ENCODE measurements around the gene RNF8. TPM values are rescaled to one million over a fixed set of nuclear protein-coding genes. Genes with fewer than 3 reads are reported as not detected.

The RNF8 gene
- total RNA-seq, 2 experiments from 2014 or later = 4.9 to 5.9 TPM

DNA sequence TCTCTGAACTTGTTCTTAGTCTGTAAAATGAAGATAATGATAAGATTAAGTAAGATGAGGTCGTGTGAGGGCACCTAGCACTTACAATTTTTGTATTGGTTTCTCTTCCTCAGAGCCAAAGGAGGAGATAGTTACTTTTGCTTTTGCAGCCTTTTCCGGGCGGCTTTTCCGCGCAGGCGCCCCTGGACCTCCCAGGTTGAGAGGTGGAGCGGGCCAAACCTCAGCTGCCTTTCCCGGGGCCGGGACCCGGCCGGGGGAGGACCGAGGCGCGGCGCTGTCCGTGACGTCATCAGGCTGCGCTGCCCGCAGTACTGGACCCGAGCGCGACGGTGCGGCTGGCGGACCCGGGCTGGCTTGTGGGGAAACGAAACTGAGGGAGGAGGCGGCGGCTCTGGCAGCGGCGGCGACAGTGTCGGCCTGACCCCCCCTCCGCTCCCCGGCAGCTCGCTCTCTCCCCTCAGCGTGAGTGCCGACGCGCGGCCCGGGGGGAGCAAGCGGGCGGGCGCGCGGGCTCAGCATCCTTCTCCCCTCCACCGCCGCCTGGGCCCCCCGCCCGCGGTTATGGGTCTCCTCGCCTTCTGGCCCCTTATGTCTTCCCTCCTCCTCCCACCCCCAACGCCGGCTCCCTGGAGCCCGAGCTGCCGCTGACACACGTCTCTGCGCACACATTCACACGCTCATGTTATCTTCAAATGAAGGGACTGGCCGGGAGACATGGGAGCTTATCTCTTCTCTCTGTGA is 79.3 kb downstream of the RNF8 start, which contains the start of gene CMTR1:
TSS of gene CMTR1 (plus strand) at position 306 of the 741 bp plus-strand sequence. CDS start 2,409 bp downstream, outside the sequence.
- H3K4me3 ChIP-seq (ENCODE audit: low read length) = peak within 1 kb of the TSS; percentile 98
- ChIA-PET POLR2A (interaction anchor here (0.6 to 2.0 kb wide), 18 partner anchors 9 to 1207 kb away, joined by 3 to 15 read pairs (median 4); partner anchors contain the start of genes BTBD9, CCDC167, PPIL1 and TBC1D22B), CTCF (interaction anchor here (1.0 to 1.4 kb wide), 4 partner anchors 9 to 133 kb away, joined by 3 to 4 read pairs (median 3); no protein-coding TSS in a partner anchor)
- peak; percentile 89 for ATAC-seq (ENCODE audit: poor library complexity)
- H3K9me3 ChIP-seq (ENCODE audit: control insufficient read depth in 1 of 2, insufficient read depth in 1 of 2, low read length in 2 of 2) = no peaks in the 10 kb centered on the region
- peak; percentile 91 to 99 (median 96) for DNase-seq
- Mint-ChIP-seq H3K27ac (peak within 1 kb of the TSS; percentile 95), H3K4me3 (peak within 1 kb of the TSS; percentile 95), H3K27me3 (peaks cover 6% of the 10 kb centered on the region), H3K4me1 (ENCODE audit: low read depth) (peaks cover 45% of the 10 kb centered on the region), H3K9me3 (no peaks in the 10 kb centered on the region), H3K36me3 (ENCODE audit: low read depth) (peaks cover 49% of the 10 kb centered on the region)
- H3K4me1 ChIP-seq (ENCODE audit: insufficient read depth, low read length) = peaks cover 29% of the 10 kb centered on the region
- intact Hi-C loops (cut with DNase I, micrococcal nuclease) = loop anchor here (1.0 to 5.0 kb wide), 6 partner anchors 64 to 1674 kb away; partner anchors contain the start of genes CCDC167 (in 1 of the 2), GLO1 (in 1 of the 2) and ZFAND3 (in 1 of the 2)
- peak within 1 kb of the TSS; percentile 91 for H3K27ac ChIP-seq (ENCODE audit: low read depth in 1 of 2, low read length in 2 of 2)
- TF ChIP-seq, protein P1, sequence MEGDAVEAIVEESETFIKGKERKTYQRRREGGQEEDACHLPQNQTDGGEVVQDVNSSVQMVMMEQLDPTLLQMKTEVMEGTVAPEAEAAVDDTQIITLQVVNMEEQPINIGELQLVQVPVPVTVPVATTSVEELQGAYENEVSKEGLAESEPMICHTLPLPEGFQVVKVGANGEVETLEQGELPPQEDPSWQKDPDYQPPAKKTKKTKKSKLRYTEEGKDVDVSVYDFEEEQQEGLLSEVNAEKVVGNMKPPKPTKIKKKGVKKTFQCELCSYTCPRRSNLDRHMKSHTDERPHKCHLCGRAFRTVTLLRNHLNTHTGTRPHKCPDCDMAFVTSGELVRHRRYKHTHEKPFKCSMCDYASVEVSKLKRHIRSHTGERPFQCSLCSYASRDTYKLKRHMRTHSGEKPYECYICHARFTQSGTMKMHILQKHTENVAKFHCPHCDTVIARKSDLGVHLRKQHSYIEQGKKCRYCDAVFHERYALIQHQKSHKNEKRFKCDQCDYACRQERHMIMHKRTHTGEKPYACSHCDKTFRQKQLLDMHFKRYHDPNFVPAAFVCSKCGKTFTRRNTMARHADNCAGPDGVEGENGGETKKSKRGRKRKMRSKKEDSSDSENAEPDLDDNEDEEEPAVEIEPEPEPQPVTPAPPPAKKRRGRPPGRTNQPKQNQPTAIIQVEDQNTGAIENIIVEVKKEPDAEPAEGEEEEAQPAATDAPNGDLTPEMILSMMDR (IDR thresholded peaks at IDR 0.05) = no peak
- H3K27me3 ChIP-seq (ENCODE audit: control insufficient read depth in 1 of 2, insufficient read depth in 2 of 2, low read length in 2 of 2) = no peaks in the 10 kb centered on the region
- H3K36me3 ChIP-seq (ENCODE audit: insufficient read depth, low read length) = peaks cover 26% of the 10 kb centered on the region

DNA sequence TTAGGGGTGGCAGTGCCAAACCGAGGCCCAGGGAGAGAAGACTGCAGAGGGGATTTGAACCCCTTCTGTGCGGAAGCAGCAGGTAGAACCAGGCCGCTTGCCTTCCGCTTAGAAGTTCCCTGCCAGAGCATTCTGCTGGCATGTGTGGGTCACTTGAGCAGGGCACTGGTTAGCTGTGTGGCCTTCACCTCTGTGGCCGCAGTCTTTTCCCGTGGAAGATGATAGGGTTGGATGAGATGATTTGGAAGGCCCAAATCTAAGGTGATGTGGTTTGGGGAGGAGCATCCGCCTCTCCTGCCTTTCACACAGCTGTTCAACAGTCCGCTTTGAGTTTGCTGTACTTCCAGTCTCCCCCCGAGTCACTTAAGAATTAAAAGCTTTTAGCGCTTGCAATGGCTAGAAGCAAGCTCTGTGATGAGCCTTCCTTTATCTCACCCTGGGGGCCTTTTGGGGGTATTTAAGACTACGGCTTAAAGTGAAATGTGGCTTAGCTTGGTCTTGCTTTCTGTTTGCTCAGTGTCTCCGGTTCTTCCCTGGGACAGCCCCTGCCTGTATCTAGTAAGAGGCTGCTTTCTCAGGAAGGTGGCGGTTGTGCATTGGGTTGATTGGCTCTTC is 80.0 kb downstream of the RNF8 start:
- ATAC-seq (ENCODE audit: poor library complexity) (peak; percentile 18), DNase-seq (peak in 12 of 14 experiments; percentile 5 to 62 (median 16))
- no peaks in the 10 kb centered on the region for H3K9me3 Mint-ChIP-seq
- H3K4me3 ChIP-seq (ENCODE audit: low read length) = peak overlapping the region; percentile 98
- peaks cover 32% of the 10 kb centered on the region for H3K36me3 ChIP-seq (ENCODE audit: insufficient read depth, low read length)
- H3K27me3 Mint-ChIP-seq = peaks cover 4% of the 10 kb centered on the region
- H3K4me3 Mint-ChIP-seq = peak overlapping the region; percentile 95
- TF ChIP-seq, protein P1 (IDR thresholded peaks at IDR 0.05) = no peak
- intact Hi-C loops (cut with DNase I, micrococcal nuclease) = loop anchor here (1.0 to 5.0 kb wide), 6 partner anchors 64 to 1674 kb away; partner anchors contain the start of genes CCDC167 (in 1 of the 2), GLO1 (in 1 of the 2) and ZFAND3 (in 1 of the 2)
- H3K27ac Mint-ChIP-seq = peak overlapping the region; percentile 95
- H3K27me3 ChIP-seq (ENCODE audit: control insufficient read depth in 1 of 2, insufficient read depth in 2 of 2, low read length in 2 of 2) = no peaks in the 10 kb centered on the region
- peaks cover 56% of the 10 kb centered on the region for H3K36me3 Mint-ChIP-seq (ENCODE audit: low read depth)
- CTCF ChIA-PET = interaction anchor here (1.0 to 1.1 kb wide), 3 partner anchors 8 to 132 kb away, joined by 3 read pairs; no protein-coding TSS in a partner anchor
- peaks cover 50% of the 10 kb centered on the region for H3K4me1 Mint-ChIP-seq (ENCODE audit: low read depth)
- H3K9me3 ChIP-seq (ENCODE audit: control insufficient read depth in 1 of 2, insufficient read depth in 1 of 2, low read length in 2 of 2) = no peaks in the 10 kb centered on the region
- POLR2A ChIA-PET = interaction anchor here (1.0 to 2.0 kb wide), 9 partner anchors 8 to 1206 kb away, joined by 3 to 15 read pairs (median 7); partner anchors contain the start of genes BTBD9, TBC1D22B, TMEM217 and ZFAND3
- peak overlapping the region; percentile 91 for H3K27ac ChIP-seq (ENCODE audit: low read depth in 1 of 2, low read length in 2 of 2)
- peaks cover 29% of the 10 kb centered on the region for H3K4me1 ChIP-seq (ENCODE audit: insufficient read depth, low read length)

DNA sequence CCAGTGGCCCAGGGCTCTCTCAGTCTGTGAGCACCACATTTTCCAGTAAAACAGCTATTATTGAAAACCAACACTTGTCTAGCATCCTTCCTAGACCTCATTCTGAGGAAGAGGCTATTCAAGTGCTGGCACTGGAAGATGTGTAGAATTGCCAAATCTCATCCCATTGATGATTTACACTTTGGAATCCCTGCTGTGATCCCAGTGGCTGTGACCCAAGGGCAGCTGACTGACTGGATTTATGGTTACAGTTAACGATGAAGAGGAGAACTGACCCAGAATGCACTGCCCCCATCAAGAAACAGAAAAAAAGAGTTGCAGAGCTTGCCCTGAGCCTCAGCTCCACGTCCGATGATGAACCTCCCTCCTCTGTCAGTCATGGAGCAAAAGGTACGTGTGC is 81.6 kb downstream of the RNF8 start:
- Histone ChIP-seq H3K4me1 (ENCODE audit: insufficient read depth, low read length) (peaks cover 29% of the 10 kb centered on the region), H3K4me3 (ENCODE audit: low read length) (no peak overlapping the region), H3K27me3 (ENCODE audit: control insufficient read depth in 1 of 2, insufficient read depth in 2 of 2, low read length in 2 of 2) (no peaks in the 10 kb centered on the region), H3K9me3 (ENCODE audit: control insufficient read depth in 1 of 2, insufficient read depth in 1 of 2, low read length in 2 of 2) (no peaks in the 10 kb centered on the region), H3K27ac (ENCODE audit: low read depth in 1 of 2, low read length in 2 of 2) (no peak overlapping the region), H3K36me3 (ENCODE audit: insufficient read depth, low read length) (peaks cover 46% of the 10 kb centered on the region)
- no peaks in the 10 kb centered on the region for H3K9me3 Mint-ChIP-seq
- DNase-seq (no peak), ATAC-seq (ENCODE audit: poor library complexity) (no peak)
- peaks cover 72% of the 10 kb centered on the region for H3K36me3 Mint-ChIP-seq (ENCODE audit: low read depth)
- peak overlapping the region; percentile 51 for H3K4me3 Mint-ChIP-seq
- H3K27me3 Mint-ChIP-seq = no peaks in the 10 kb centered on the region
- peak overlapping the region; percentile 63 for H3K27ac Mint-ChIP-seq
- H3K4me1 Mint-ChIP-seq (ENCODE audit: low read depth) = peaks cover 64% of the 10 kb centered on the region
- intact Hi-C loops (cut with DNase I, micrococcal nuclease) = no loop called here
- POLR2A ChIA-PET = no interaction called here
- TF ChIP-seq, protein P1 (IDR thresholded peaks at IDR 0.05) = no peak
- CTCF ChIA-PET = no interaction called here
